Astrocyte of the spinal cord (primary cell): ENCODE results near the gene SLC37A2.

ENCODE experiments used
- DNase-seq: peaks from one replicate; pipeline ENCODE4 v3.0.0; 2011; ENCODE audit warnings: low read depth, low spot score
- H3K4me3 ChIP-seq: 2 replicates; pipeline ENCODE4 v1.5.1; 2011; ENCODE audit warnings: low read depth, mild to moderate bottlenecking, low read length, moderate library complexity
- in situ Hi-C: cut with HindIII; loops from 2 replicates; pipeline ENCODE4 v1.10.0; 2017; ENCODE audit warnings: low sequenced_read_pairs
- TF ChIP-seq, protein P1 (sequence below): IDR thresholded peaks from 2 replicates; pipeline ENCODE4 v1.5.1; 2012; ENCODE audit warnings: low read depth, mild to moderate bottlenecking, low read length, inconsistent platforms

SLC37A2 gene

DNA sequence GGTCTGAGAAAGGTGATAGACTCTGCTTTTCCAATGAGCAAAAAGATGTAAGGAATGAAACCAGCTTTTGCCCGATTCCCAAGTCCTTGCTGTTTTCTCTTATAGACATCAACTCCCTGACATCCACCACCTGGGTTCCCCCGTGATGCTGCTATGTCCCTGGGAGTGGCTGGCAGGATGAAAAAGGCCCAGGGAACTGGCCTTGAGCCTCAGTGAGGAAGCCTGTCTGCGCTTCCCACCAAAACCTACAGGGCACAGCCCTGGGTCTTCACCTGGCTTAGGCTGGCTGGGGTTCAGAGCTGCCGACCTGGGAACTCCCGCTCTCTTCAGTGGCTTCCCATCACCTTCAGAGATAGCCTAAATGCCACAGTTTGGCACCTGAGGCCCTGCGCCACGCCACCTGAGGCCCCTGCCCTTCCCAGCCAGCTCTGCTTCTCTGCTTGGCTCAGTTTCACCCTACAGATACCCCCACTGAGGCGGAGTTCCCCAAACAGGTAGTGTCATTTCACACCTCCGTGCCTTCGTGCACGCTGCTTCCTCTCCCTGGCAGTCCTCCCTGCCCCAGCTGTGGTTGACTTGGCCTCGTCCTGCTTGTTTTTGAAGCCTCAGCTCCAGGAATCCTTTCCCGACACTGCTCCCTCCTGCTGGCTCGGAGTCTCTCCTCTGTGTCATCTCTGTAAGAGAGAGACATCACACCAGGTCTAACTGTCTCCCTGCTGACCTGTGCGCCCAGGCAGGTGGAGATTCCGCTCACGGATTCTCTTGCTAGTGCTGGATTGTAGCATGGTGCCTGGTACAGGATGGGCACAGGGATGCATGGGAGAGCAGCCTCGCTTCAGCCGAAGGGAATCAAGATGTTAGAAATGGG, 10.7 kb downstream of the SLC37A2 start:
- TF ChIP-seq, protein P1, sequence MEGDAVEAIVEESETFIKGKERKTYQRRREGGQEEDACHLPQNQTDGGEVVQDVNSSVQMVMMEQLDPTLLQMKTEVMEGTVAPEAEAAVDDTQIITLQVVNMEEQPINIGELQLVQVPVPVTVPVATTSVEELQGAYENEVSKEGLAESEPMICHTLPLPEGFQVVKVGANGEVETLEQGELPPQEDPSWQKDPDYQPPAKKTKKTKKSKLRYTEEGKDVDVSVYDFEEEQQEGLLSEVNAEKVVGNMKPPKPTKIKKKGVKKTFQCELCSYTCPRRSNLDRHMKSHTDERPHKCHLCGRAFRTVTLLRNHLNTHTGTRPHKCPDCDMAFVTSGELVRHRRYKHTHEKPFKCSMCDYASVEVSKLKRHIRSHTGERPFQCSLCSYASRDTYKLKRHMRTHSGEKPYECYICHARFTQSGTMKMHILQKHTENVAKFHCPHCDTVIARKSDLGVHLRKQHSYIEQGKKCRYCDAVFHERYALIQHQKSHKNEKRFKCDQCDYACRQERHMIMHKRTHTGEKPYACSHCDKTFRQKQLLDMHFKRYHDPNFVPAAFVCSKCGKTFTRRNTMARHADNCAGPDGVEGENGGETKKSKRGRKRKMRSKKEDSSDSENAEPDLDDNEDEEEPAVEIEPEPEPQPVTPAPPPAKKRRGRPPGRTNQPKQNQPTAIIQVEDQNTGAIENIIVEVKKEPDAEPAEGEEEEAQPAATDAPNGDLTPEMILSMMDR = no peak
- DNase-seq = no peak
- in situ Hi-C loops = no loop called here
- no peak overlapping the region for H3K4me3 ChIP-seq

DNA sequence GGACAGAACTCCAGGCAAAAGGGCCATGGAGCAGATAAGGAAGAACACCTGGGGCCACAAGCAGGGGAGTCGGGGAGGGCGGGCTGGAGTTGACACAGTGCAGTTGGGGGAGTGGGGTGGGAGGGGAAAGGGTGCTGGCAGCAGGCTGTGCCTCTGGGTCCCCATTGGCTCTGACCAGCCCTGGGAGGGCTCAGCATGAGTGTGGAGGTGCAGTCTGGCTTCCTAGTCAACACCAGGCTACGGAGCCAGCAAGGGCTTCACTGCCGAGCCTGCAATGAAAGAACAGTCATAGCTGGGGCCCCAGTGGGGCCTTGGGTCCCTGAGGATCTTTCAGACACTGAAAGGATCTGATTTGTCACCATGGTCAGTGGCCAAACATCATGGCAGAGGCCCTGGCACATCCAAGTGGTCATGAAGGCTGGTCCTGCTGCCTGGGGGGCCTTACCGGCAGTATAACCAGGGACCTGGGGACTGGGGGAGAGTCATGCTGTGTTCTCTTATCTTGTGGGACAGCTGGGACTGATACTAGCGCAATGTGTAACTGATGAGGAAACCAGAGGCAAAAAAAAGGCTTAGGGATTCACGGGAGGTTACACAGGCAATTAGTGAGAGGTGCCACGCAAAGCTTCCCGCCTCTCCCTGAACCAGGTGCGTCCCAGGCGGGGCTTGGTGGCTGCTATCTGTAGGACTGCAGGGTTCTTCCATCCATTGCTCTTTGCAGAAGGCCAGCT, 11.6 kb downstream of the SLC37A2 start:
- no peak overlapping the region for H3K4me3 ChIP-seq
- DNase-seq = no peak
- TF ChIP-seq, protein P1 = no peak
- in situ Hi-C loops = no loop called here

DNA sequence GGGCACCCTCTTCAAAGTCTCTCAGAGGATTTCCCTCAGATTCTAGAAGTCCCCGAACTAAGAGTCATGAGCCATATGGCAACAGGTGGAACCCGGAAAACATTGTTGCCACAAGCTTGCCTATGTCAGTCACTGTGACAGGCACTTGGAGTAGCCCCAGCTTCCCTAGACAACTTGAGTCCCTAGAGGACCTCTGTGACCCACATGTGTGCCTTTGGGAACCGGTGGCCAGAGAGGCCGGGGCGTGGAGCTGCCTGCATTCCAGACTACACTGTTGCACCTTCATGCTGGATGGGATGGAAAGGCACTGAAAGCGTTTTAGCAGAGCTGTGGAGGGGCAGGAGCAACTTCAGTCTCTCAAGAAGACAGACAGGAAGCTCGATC, 12.1 kb downstream of the SLC37A2 start:
- no peak for DNase-seq
- H3K4me3 ChIP-seq = no peak overlapping the region
- TF ChIP-seq, protein P1 = no peak
- in situ Hi-C loops = no loop called here

DNA sequence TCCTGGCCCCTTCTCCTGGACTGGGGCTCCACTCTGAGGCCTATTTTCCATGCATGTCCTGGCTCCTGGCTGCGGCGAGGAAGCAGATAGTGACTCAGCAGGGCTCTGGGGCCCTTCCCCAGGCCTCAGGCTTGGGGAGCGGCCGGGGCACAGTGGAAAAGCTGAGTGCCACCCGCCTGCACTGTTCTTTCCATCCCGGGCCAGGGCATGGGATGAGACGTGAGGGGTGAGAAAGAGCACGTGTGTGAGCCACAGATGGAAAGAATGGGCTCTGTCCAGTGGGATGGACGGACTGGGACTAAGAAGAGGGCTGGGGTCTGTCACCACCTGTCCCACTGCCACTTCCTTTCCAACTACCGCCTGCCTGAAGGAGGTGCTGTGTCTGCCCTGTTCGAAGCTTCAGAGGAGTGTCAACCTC, 12.8 kb downstream of the SLC37A2 start:
- TF ChIP-seq, protein P1 = no peak
- no peak for DNase-seq
- in situ Hi-C loops = no loop called here

DNA sequence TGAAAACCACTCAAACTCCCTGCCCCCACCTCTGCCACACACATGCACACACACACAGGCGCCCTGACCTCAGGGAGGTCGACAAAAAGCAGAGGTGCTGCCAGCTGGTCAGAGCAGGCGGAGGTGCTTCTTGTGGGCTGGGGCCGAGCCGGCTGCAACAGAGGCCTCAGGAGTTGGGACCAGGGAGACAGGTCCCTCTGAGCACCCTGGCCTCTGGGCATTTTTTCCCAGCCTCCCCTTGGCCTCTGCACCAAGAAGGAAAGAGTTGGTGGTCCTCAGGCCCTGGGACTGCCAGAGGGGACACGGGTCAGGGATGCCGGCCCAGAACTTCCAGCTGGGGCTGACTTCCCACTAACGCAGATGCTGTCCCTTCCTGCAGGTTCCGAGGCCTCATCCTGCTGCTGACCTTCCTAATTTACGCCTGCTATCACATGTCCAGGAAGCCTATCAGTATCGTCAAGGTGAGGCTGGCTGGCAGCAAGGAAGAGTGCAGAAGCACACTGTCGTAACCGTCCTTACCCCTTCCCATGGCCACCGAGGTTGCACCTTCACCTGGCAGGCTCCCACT, 13.4 kb downstream of the SLC37A2 start:
- TF ChIP-seq, protein P1 = no peak
- DNase-seq = no peak
- in situ Hi-C loops = no loop called here
- no peak overlapping the region for H3K4me3 ChIP-seq

More for the DNA sequence above, 12.8 kb downstream of the SLC37A2 start:
- no peak overlapping the region for H3K4me3 ChIP-seq

DNA sequence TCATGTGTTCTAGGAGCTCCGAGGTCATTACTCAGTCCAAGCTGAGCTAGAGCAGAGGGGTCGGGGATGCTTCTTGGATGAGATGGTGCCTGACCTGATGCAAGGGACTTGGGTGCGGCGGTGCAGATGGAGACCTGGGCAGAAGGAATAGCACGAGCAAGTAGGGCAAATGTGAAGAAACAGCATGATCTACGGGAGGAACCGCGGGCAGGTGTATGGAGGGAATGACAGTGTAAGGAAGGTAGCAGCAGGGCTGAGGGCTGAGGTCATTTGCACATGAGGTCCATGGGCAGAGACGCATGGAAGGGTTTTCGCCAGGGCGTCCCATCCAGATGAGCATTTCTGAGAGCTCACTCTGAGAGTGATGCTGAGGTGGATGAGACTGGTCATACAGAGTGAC, 14.9 kb downstream of the SLC37A2 start:
- H3K4me3 ChIP-seq = no peak overlapping the region
- in situ Hi-C loops = no loop called here
- no peak for DNase-seq
- TF ChIP-seq, protein P1 = no peak
